HG03378 (cell line): ENCODE results near the gene WWOX.

Experiments used
- ATAC-seq: cut with Tn5 transposase; IDR thresholded peaks from one replicate; pipeline ENCODE4 v1.9.1; 2021; ENCODE audit warnings: mild to moderate bottlenecking, moderate library complexity; ENCODE audit not compliant: unreplicated experiment

WWOX gene

DNA sequence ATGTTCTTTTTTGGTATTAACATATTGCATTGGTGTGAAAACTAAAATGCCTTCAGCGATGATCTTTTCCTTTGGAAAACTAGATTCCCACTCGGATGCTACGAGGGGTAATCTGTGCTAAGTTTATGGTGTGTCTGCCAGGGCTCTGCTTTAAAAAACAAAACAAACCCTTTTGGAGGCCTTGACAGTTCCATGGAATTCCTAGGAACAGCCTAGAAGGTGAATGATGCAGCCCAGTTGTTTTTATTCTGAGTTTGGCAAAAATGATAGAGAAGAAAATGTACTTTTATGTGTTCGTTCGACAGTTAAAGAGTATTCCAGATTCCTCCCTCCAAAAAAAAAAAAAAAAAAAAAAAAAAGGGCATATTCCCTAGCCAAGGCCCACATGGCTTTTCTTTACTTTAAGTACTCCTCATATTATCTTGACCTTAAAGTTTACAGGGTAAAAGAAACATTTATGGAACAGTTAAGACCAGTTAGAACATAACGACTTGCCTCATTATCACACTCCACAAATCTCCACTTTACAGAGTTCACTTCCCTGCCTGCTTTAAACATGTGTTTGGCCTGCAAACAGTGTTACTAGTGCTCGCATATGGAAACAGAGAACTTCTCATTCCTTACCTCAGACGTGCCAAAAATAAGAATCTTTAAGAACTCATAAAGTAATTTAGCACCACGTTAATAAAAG is 159.1 kb downstream of the WWOX start:
- no peak for ATAC-seq

DNA sequence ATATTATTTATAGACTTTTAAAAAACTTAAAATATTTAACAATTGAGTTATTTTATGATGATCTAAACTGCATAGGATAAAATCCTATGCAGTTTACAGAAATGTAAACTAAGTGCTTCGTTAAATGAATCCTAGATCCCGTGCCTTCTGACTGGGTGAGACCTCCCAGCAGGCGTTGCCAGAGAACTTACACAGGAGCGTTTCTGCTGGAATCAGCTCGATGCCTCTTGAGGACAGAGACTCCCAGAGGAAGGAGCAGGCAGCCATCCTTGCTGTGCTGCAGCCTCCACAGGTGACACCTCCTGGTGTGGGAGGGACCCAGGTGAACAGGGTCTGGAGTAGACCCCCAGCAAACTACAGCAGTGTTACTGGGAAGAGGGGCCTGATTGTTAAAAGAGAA is 160.4 kb downstream of the WWOX start:
- ATAC-seq: no peak

DNA sequence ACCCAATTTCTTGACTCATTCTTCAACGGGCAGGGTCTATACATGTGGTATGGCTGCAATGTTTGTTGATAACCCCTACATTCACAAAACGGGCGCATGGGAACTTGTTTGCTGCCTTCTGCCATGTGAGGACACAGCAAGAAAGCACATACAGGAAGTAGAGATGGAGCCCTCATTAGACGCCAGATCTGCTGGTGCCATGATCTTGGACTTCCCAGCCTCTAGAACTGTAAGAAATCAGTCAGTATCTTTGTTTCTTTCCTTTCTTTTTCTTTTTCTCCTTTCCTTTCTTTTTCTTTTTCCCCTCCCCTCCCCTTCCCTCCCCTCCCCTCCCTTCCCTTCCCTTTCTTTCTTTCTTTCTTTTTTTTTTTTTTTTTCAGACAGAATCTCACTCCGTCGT is 165.2 kb downstream of the WWOX start:
- ATAC-seq: no peak

DNA sequence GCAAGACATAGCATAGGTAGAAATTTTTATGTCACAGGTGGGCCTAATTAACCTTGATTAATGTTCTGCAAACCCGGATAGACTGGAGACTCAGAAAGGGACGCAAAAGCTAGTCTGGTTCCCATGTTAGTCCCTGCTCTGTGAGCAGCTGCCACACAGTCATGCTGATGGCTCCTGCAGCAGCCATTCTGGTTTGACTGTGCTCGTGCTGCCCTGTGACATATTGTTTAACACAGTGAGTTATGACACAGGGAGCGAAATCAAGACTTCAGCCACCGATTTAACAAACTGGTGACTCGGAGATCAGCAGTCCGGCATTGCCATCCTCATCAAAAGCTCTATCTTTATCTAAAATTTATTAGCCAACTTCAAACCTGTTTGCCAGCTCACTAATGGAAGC is 169.8 kb downstream of the WWOX start:
- ATAC-seq: no peak

DNA sequence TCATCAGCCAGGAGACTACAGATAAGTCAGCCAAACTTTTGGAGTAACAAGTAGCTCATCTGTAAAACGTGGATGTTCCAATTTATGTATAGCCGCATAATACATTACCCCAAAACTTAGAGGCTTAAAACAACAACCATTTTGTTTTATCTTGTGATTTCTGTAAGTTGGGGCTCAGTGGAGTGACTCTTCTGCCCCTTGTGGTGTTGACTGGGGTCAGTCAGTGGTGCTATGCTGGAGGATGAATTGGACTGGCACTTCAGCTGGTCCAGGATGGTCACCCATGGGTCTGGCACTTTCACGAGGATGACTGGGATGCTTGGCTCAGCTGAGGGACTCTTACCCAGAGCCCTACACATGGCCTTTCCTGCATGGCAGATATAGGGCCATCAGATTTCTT is 172.5 kb downstream of the WWOX start:
- ATAC-seq: no peak

DNA sequence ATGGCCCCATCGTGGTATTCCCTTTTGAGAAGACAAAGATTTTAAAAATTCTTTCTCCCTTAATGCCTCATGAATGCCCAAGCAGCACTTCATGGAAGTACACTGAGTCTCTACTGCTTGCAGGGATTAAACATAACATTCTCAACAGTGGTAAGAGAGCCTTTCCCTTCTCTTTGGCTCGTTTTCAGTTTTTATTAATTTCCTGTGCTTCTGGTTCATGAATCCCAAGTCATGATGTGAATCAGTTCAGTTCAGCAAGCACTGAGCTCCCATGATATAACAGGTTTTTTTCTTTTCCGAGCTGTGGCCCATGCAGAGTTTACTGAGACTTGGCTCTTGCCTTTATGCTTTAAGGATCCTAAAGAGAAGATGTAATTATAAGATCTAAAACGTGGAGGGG is 175.3 kb downstream of the WWOX start:
- no peak for ATAC-seq

DNA sequence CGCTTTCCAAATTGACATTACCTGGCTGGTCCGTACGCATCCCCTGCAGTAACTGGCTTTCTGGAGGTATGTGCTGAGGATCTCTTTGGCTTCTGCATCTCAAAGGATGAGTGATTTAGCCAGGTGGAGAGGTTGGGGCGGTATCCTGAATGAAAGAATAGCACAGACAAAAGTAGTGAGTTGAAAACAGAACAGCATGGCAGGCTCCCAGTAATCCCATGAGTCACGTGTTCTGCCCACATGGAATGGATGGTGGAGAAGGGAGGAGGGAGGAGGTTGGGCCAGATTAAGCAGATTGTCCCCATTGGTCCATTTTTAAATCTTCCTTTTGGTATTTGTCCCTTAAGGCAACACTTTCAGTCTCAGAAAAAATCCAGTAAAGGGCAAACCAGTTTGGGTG is 176.0 kb downstream of the WWOX start:
- ATAC-seq: no peak

DNA sequence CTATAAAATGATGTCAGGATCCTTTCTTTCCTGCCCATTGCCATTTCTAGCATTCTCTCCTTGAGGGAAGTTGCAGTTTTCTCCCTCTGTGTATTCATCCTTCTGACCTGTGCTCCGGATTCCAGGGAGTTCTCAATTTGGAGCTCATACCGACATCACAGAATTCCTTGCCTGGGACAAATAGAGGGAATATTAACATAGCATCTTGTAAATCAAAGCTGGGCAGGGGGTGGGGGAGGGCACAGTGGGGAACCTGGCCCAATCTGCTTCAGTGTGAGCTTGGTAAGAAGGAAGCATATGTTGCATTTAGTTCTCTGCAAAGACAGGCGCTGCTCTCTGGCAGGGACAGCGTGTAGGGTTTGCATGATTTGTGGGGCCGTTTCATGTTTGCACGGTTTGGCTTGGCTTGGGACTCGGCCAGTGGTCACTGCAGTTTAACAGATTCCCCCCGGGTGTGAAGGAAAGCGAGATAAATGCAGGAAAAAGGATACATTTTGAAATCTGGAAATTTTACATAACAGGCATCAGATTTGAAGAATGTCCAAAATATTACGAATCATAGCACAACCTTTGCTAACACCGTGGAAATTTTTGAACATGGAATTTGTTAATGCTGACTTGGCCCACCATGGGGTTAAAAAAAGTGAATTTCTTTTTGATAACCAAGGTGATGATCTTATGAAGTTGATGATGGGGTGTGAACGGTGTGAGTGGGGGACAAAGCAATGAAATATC is 178.0 kb downstream of the WWOX start:
- ATAC-seq: no peak

DNA sequence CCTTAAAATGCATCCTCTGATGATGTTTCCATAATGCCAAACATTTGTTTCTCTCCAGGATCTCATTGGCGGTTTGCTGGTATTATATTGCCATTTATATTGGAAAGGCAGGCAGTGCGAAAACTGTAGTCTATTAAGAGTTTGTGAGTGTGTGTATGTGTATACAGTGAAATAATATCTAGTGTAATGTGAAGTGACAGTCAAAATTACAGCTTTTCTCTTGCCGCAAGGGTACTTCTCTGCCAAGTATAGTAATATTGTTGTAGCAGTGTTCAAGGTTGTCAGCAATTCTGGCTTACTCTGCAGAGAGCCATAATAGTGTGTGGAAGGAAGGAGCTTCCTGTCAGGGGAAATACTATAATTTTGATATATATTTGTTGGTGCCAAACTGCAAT is 178.6 kb downstream of the WWOX start:
- no peak for ATAC-seq

DNA sequence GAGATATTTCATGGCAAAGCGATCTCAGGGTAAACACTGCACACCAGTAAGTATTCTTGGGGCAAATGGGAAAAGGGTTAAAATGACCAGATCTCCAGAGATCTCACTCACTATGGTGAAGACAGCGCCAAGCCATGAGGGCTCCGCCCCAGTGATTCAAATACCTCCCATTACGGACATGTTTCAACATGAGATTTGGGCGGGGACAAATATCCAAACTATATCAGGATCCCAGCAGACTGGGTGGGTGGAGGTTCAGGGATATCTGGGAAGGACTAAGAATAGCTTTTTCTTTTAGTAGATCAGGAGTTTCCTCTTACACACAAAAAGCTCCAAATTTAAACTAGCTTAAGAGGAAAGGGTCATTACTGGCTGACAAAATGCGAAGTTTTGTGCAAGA is 181.7 kb downstream of the WWOX start:
- ATAC-seq: no peak

DNA sequence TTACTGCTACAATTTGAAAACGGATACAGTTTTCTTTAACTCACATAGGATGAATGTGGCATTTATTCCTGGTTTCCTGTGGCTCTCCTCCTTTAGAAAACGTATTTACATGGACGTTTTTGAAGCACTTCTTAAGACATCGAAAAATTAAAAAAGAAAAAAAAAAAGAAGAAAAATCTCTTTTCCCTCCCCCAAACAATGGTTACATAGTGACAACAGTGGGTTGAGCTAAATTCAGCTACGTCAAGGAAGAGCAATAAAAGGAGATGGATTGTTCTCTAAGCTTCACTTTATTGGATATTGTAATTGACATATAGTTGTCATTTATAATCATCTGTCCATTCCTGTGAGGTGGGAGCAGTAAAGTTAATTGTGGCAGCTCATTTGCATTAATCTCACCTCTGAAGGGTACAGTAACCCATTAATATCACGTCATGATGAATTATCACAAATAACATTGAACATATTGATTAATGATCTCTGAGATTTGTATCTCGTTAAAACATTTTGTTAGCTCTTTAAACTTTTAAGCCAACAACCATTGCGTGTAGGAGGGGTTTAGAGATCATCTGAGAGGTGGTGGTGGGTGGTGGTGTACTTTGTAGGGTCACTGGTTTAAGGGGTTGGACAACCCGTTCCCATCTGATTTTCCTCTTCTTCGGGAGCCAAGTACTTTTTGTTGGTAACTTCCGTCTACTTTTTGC is 184.2 kb downstream of the WWOX start:
- no peak for ATAC-seq

DNA sequence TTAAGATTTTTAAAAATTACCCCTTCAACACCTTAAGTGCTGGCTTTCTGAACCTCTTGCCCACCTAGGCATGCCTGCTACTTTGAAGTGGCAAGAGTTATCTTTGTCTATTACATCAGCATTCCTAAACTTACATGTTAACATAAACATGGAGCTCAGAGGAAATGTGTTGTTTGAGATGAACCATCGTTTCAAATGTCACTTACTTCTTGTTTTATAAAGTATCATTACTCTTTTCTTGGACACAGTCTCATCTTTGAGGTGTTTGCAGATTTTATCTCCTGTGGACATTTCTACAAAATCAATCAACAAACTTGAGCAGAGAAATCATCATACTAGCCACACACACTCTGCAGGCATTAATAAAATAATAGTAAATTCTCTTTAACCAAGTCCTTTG is 184.9 kb downstream of the WWOX start:
- ATAC-seq: no peak

DNA sequence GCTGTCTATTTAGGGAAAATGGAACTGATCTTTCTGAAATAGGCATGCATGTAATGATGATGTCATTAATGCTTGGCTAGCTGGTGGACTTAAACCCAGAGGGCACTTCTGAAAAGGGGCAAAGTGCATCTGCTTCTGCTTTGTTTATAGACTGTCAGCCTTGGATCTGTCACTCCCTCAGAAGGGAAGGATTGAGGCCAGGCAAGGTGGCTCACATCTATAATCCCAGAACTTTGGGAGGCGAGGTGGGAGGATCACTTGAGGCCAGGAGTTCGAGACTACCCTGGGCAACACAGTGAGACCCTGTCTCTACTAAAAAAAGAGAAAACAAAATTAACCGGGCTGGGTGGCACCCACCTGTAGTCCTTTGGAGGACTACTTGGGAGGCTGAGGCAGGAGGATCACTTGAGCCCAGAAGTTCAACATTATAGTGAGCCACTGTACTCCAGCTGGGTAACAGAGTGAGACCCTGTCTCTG is 185.5 kb downstream of the WWOX start:
- no peak for ATAC-seq

DNA sequence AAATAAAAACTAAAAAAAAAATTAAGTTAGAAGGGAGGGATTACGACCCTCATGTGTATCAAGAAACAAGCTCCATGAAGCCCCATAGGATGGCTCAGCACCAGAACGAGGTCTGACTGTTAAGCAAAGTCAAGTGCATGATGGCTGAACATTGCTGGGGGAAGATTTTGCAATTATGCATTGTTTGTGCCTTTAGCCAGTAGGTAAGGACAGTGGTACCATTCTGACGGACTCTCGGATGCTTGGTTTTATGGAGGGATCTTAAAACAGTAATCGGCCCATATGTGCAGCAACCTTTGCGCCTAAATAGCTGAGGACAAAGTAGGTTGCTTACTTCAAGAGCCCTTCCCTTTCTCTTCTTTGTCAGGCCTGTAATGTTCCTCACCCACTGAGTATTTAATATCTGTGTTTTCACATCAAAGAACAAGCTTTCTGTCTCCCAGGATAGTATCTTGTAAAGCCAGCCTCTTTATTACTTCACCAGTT is 186.0 kb downstream of the WWOX start:
- ATAC-seq: no peak

DNA sequence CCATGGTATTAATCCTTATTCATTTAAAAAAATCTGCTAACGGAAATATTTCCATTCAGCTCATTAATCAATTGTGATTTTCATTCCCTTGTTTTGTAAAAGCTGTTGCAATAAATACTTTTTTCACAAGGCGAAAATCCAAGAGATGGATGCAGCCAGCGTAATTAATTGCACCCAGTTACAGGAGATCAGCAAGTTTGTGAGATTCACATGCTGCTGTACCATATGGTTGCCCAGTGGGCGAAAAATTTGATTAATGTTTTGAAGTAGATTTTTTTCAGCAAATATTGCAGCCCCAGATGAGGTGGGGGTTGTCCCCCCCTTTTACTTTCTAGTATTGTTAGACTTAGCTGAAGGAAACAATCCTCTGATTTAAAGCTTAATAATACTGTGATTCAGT is 186.6 kb downstream of the WWOX start:
- ATAC-seq: no peak

DNA sequence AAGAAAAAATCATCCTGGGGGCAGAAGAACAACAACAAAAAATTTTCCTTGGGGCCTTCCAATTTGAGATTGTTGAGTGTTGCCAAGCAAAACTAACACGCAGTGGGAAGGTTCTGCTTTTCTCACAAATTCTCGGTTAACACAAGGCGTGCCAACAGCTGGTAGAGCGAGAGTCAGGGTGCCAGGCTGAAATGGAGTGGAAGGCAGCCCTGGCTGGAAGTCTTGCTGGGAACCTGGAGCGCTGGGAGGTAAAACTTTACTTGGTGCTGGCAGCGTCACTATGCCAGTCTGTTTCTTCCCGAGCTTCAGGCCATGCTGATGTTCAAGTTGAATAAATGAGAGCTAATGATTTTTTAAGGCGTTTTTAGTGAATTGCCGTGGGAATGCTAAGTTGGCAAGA is 189.4 kb downstream of the WWOX start:
- ATAC-seq: no peak

DNA sequence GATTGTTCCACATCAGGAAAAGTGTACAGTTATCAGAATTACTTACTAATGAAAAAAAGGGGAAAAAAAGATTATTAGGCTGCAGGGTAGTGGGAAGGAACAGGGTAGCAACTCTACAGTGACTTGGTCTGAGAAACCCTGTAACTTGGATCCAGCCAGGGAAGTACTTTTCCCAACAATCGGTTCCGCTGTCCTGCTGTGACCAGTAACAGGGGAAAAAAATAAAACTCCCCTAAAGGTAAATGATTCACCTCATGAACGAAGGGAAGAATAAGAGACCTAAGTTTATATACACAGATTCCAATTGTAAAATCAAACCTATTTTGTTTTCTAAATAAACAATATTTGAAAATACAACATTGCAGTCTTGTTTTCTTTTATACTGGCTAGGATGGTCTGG is 189.9 kb downstream of the WWOX start:
- no peak for ATAC-seq

DNA sequence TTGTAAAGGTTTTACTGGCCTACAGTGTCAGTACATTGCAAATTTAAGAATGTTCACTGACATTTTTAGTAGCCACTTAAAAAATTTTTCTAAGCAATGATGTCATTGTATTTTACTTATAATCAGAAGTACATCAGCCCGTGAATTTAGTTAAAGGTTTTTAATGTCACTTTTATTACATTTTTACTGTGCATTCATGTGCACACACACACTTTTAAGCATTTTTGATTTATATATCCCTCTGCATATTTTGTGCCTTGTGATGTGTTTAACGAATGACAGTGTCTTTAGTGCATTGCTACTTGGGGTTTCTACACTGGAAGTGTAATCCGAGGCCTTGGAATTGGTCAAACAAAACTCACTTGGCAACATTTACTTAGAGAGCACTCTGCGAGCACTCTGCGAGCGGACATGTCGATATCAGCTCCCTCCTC is 190.4 kb downstream of the WWOX start:
- ATAC-seq: no peak

DNA sequence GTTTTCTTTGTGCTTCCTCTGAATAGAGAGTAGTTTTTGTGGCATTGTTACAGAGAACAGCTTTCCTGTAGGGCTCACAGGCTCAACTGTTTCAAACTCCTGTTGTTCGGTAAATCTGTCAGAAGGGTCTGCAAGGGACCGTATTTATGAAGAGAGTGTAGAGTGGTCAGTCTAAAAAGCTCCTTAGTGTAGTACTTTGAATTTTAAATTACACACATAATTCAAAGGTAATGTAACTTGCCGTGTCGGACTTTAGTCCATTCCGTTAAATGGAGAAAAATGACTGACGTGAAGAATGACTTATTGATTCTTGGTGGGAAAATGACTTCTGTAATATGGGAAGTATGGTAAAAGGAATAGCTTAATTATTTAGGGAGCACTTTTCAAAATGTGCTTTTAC is 190.9 kb downstream of the WWOX start:
- ATAC-seq: no peak

DNA sequence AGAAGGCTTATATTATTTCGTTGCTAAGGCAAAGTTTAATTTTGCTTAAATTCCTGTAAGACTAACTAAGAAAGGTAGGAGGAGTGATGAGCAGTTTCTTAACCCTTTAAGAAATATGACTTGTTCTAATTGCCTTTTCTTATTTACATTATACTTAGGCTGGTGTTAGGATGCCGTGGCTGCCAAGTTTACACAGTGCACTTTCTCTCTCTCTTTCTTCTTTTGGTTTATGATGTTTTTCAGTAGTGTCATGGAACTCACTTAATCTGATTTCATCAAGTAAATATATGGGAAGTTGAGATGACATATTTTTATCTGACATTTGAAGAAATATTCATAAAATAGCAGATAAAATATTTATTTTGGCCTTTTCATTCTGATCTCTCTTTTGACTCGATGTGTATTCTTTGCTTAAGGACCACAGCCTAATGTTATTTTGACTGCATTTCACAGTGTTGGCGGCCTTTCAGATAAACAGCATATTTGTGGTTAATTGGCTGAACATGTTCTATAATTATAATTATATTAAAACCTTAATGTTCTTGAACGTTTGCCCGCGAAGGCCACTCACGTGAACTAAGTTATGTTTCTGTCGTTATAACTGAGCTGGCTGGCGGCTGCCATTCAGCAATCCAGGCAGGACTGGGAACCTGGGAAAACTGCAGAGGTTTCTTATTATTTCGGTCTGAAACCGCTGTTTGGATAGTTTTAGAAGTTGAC is 191.6 kb downstream of the WWOX start:
- ATAC-seq: no peak

DNA sequence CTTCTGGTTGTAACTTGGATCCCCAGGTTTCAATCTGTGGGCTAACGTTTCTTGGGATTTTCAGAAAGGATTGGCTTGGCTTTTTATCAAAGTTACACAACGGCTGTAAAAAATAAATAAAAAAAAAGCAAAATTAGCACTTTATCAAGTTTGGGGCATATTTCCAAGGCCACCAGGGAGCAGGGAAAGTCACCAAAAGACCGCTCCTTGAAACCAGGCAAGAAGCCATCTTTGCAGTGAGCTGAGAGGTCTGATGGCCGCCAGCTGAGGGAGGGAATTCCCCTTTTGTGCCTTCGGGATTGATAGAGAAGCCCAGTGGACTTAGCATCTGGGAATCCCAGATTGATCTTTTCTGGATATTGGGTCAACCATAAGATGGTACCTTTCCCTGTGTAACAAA is 192.2 kb downstream of the WWOX start:
- no peak for ATAC-seq
